ENCODE results near the gene NGB. TPM values are rescaled to one million over a fixed set of nuclear protein-coding genes. Genes with fewer than 3 reads are reported as not detected.

Gene NGB
- total RNA-seq, 4 donors from 2014 or later, result not detected

- TF ChIP-seq, protein P1, sequence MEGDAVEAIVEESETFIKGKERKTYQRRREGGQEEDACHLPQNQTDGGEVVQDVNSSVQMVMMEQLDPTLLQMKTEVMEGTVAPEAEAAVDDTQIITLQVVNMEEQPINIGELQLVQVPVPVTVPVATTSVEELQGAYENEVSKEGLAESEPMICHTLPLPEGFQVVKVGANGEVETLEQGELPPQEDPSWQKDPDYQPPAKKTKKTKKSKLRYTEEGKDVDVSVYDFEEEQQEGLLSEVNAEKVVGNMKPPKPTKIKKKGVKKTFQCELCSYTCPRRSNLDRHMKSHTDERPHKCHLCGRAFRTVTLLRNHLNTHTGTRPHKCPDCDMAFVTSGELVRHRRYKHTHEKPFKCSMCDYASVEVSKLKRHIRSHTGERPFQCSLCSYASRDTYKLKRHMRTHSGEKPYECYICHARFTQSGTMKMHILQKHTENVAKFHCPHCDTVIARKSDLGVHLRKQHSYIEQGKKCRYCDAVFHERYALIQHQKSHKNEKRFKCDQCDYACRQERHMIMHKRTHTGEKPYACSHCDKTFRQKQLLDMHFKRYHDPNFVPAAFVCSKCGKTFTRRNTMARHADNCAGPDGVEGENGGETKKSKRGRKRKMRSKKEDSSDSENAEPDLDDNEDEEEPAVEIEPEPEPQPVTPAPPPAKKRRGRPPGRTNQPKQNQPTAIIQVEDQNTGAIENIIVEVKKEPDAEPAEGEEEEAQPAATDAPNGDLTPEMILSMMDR (IDR thresholded peaks at IDR 0.05; ENCODE audit: low read depth), result no peak
Observed at GRCh38 chr14:77306416-77306815, 35.4 kb upstream of the NGB start.

DNA sequence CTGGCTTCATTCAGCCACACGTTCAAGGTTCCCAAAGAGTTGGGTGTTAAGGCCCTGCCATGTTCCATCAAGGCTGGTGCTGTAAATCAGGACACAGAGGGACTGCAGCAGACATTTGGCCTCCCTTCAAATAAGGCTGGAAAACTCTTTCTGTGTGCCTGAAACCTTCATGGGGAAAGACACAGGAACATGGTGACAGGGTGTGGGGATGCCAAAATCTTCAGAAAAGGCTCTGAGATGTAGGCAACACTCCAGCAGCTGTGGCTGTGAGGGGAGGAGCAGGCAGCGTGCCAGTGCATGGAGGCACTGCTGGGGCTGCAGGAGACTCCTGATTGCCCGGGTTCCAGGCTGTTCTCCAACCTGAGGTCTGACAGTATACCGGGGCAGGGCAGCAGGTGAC is 34.7 kb upstream of the NGB start:
- TF ChIP-seq, protein P1 (IDR thresholded peaks at IDR 0.05; ENCODE audit: low read depth), result no peak

DNA sequence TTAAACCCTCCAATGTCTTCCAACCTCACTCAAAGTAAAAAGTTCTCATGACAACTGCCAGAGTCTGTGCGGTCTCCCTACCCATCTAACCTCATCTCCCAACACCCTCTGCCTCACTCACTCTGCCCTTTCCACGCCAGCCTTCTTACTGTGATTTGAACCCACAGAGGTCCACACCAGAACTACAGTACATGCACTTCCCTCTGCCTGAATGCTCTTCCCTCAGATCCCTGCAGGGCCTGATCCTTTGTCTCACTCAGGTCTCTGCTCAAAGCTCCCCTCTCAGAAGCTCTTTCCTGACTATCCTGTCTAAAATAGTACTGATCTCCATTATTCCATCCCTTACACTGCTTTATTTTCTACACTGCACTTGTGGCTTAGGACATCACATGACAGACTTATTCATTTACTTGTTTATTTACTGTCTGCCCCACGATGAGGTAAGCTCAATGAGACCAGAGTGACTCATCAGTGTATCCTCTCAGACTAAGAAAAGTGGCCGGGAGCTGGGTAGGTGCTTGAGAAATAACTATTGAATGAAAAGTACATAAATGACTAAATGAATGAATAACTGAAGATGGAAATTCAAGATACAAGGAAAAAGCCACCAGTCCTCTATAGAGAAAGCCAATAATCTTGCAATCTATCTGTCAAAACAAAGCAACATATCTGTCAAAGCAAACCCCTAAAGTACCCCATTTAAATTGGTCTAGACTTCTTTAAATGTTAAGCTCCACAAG is 32.6 kb upstream of the NGB start:
- TF ChIP-seq, protein P1 (IDR thresholded peaks at IDR 0.05; ENCODE audit: low read depth), result no peak

DNA sequence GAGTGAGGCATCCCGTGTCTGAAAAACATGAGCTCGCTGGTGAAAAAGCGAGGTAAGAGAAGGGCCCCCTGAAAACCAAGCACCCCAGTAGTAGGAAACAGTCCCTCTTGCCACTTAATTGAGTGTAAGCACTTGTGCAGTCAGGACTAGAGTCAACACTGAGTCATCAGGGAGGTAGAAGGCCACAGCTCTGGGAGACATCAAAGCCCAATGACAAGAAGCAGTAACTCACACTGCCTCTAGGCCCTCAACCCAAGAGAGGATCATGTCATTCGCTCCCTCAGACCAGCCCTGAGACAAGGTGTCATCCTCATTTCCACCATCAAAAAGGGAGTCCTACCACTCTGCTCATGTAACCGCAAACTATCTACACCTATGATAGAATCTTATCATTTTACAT is 31.9 kb upstream of the NGB start:
- TF ChIP-seq, protein P1 (IDR thresholded peaks at IDR 0.05; ENCODE audit: low read depth), result no peak

GRCh38 chr14:77301103-77301502 is 30.1 kb upstream of the NGB start:
- TF ChIP-seq, protein P1 (IDR thresholded peaks at IDR 0.05; ENCODE audit: low read depth), result no peak

- TF ChIP-seq, protein P1 (IDR thresholded peaks at IDR 0.05; ENCODE audit: low read depth), result no peak
Observed at GRCh38 chr14:77299771-77300170, 28.8 kb upstream of the NGB start.

- TF ChIP-seq, protein P1 (IDR thresholded peaks at IDR 0.05; ENCODE audit: low read depth), result no peak
Observed at GRCh38 chr14:77296906-77297305, 25.9 kb upstream of the NGB start.

Measured in subcutaneous adipose tissue (tissue), 4 donors.